MM.1S (cell line): Measurements from ENCODE around the gene ZGPAT.
"Not testable (repeated sequence)": the region's sequence is repeated elsewhere in the genome, so short reads cannot be mapped to it uniquely, and the experiment has no call there.

Source experiments
- DNase-seq: peaks from one replicate; pipeline ENCODE4 v3.0.0-alpha.2; 2015
- H2AFZ ChIP-seq: fragments of 300-600 bp; sonication (generic); 2 replicates; pipeline ENCODE4 v1.6.0; 2016; ENCODE audit warnings: antibody characterized with exemption, low read length
- H3F3A ChIP-seq: fragments of 300-600 bp; sonication (generic); 2 replicates; pipeline ENCODE4 v1.6.1; 2016; ENCODE audit warnings: mild to moderate bottlenecking, antibody characterized with exemption, low read length, moderate library complexity, mixed read lengths; ENCODE audit not compliant: insufficient read depth
- H3K27ac ChIP-seq: fragments of 300-600 bp; sonication (generic); 2 replicates; pipeline ENCODE4 v1.5.1; 2016; ENCODE audit warnings: mild to moderate bottlenecking, low read length
- H3K27me3 ChIP-seq: fragments of 300-600 bp; sonication (generic); replicated peaks from 2 replicates; pipeline ENCODE4 v1.6.0; 2016; ENCODE audit warnings: low read length; ENCODE audit not compliant: insufficient read depth
- H3K36me3 ChIP-seq: fragments of 300-600 bp; sonication (generic); replicated peaks from 2 replicates; pipeline ENCODE4 v1.6.1; 2016; ENCODE audit warnings: mild to moderate bottlenecking, low read length, mixed read lengths; ENCODE audit not compliant: insufficient read depth
- H3K4me1 ChIP-seq: fragments of 300-600 bp; sonication (generic); 2 replicates; pipeline ENCODE4 v1.6.1; 2016; ENCODE audit warnings: low read length, mixed read lengths
- H3K4me2 ChIP-seq: fragments of 300-600 bp; sonication (generic); 2 replicates; pipeline ENCODE4 v1.6.0; 2016; ENCODE audit warnings: low read depth, low read length
- H3K4me3 ChIP-seq: fragments of 300-600 bp; sonication (generic); 2 replicates; pipeline ENCODE4 v1.5.1; 2016; ENCODE audit warnings: low read length, mixed read lengths
- H3K79me2 ChIP-seq: fragments of 300-600 bp; sonication (generic); 2 replicates; pipeline ENCODE4 v1.6.1; 2016; ENCODE audit warnings: mixed run types, low read length, mixed read lengths
- H3K9ac ChIP-seq: fragments of 300-600 bp; sonication (generic); 2 replicates; pipeline ENCODE4 v1.6.1; 2016; ENCODE audit warnings: low read length, mixed read lengths
- H3K9me2 ChIP-seq: fragments of 300-600 bp; sonication (generic); replicated peaks from 2 replicates; pipeline ENCODE4 v1.6.1; 2016; ENCODE audit warnings: mild to moderate bottlenecking, low read length, mixed read lengths; ENCODE audit not compliant: insufficient read depth
- H3K9me3 ChIP-seq: fragments of 300-600 bp; sonication (generic); replicated peaks from 2 replicates; pipeline ENCODE4 v1.6.1; 2016; ENCODE audit warnings: mild to moderate bottlenecking, low read length, mixed read lengths; ENCODE audit not compliant: insufficient read depth
- H4K20me1 ChIP-seq: fragments of 300-600 bp; sonication (generic); 2 replicates; pipeline ENCODE4 v1.6.1; 2016; ENCODE audit warnings: mild to moderate bottlenecking, low read length, moderate library complexity, mixed read lengths; ENCODE audit not compliant: insufficient read depth
- CTCF ChIP-seq: fragments of 300-600 bp; sonication (generic); IDR thresholded peaks from 2 replicates; pipeline ENCODE4 v1.5.1; 2016; ENCODE audit warnings: antibody characterized with exemption, low read length, mixed read lengths
- EZH2 ChIP-seq: fragments of 300-600 bp; sonication (generic); optimal IDR thresholded peaks from 2 replicates; pipeline ENCODE3; 2017; ENCODE audit warnings: low read depth, mild to moderate bottlenecking, antibody characterized with exemption, low read length, mixed read lengths
- EZH2phosphoT487 ChIP-seq: fragments of 300-600 bp; sonication (generic); IDR thresholded peaks from 2 replicates; pipeline ENCODE4 v1.6.1; 2018; ENCODE audit warnings: antibody characterized with exemption, low read length

Gene ZGPAT

GRCh38 chr20:63714858-63715257 lies 7.0 kb downstream of the ZGPAT start:
- Histone ChIP-seq H3K79me2 (peaks cover 79% of the 10 kb centered on the region), H2AFZ (no peak overlapping the region), H3K9me2 (no peaks in the 10 kb centered on the region), H3K36me3 (peaks cover 12% of the 10 kb centered on the region), H3K4me1 (no peaks in the 10 kb centered on the region), H3K27ac (no peak overlapping the region), H3K9me3 (no peaks in the 10 kb centered on the region), H3K27me3 (no peaks in the 10 kb centered on the region), H3K9ac (no peak overlapping the region), H3F3A (no peaks in the 10 kb centered on the region), H4K20me1 (no peaks in the 10 kb centered on the region), H3K4me2 (no peak overlapping the region), H3K4me3 (no peak overlapping the region)
- TF ChIP-seq EZH2 = no peak
- TF ChIP-seq EZH2phosphoT487 = no peak
- no peak for TF ChIP-seq CTCF
- DNase-seq = no peak

GRCh38 chr20:63718996-63719395 lies 11.2 kb downstream of the ZGPAT start:
- no peaks in the 10 kb centered on the region for H3K27me3 ChIP-seq
- no peak overlapping the region for H3K9ac ChIP-seq
- H3F3A ChIP-seq = no peaks in the 10 kb centered on the region
- no peak overlapping the region for H3K4me3 ChIP-seq
- no peaks in the 10 kb centered on the region for H3K9me2 ChIP-seq
- peaks cover 2% of the 10 kb centered on the region for H3K36me3 ChIP-seq
- H4K20me1 ChIP-seq = no peaks in the 10 kb centered on the region
- no peaks in the 10 kb centered on the region for H3K9me3 ChIP-seq
- no peaks in the 10 kb centered on the region for H3K4me1 ChIP-seq
- TF ChIP-seq EZH2 (no peak), CTCF (no peak), EZH2phosphoT487 (no peak)
- no peak overlapping the region for H2AFZ ChIP-seq
- H3K27ac ChIP-seq = no peak overlapping the region
- no peak overlapping the region for H3K4me2 ChIP-seq
- no peak for DNase-seq
- H3K79me2 ChIP-seq = peaks cover 56% of the 10 kb centered on the region

GRCh38 chr20:63722967-63723622 lies 15.3 kb downstream of the ZGPAT start:
- H3K27ac ChIP-seq, H3K4me2 ChIP-seq, H4K20me1 ChIP-seq, H3K9me2 ChIP-seq, H3K9me3 ChIP-seq, H2AFZ ChIP-seq, H3K27me3 ChIP-seq, H3K36me3 ChIP-seq, DNase-seq, H3K9ac ChIP-seq, H3K4me3 ChIP-seq: not testable (repeated sequence)
- peaks cover 18% of the 10 kb centered on the region for H3F3A ChIP-seq
- peaks cover 15% of the 10 kb centered on the region for H3K4me1 ChIP-seq
- peaks cover 36% of the 10 kb centered on the region for H3K79me2 ChIP-seq

GRCh38 chr20:63730189-63730733 lies 22.4 kb downstream of the ZGPAT start:
- Histone ChIP-seq H3K9ac (peak overlapping the region; percentile 28; the same call in 1 of the 2 replicates), H3K4me2 (peak overlapping the region; percentile 35; the same call in 1 of the 2 replicates), H3F3A (peaks cover 54% of the 10 kb centered on the region), H3K4me1 (peaks cover 60% of the 10 kb centered on the region), H3K27ac (peak overlapping the region; percentile 88), H3K79me2 (peaks cover 47% of the 10 kb centered on the region)
- not testable (repeated sequence) for DNase-seq, H3K4me3 ChIP-seq, H3K9me3 ChIP-seq, H3K9me2 ChIP-seq, H3K36me3 ChIP-seq, H4K20me1 ChIP-seq, H3K27me3 ChIP-seq, H2AFZ ChIP-seq
